ENCODE data around the gene MMP24OS.

MMP24OS gene

GRCh38 chr20:35291654-35292503, 14.0 kb upstream of the MMP24OS start, which contains the start of gene FAM83C:
FAM83C (minus strand) TSS chr20:35292425; CDS start chr20:35292304, 121 bp downstream.
- no peaks in the 10 kb centered on the region for H3K27me3 ChIP-seq (replicated peaks; ENCODE audit: control insufficient read depth, insufficient read depth, low read length, poor library complexity, severe bottlenecking)
- no peak within 1 kb of the TSS for H3K4me3 ChIP-seq (ENCODE audit: insufficient read depth, low read depth, low read length, poor library complexity, severe bottlenecking)
- H3K9me3 ChIP-seq (ENCODE audit: control insufficient read depth, low read length): no peaks in the 10 kb centered on the region
- no peak for DNase-seq
- H3K36me3 ChIP-seq (ENCODE audit: control insufficient read depth, insufficient read depth, low read length): no peaks in the 10 kb centered on the region
- no peak within 1 kb of the TSS for H3K27ac ChIP-seq (ENCODE audit: insufficient read depth, low read length, poor library complexity, severe bottlenecking)
- no peaks in the 10 kb centered on the region for H3K4me1 ChIP-seq (ENCODE audit: control insufficient read depth, insufficient read depth, low read length, poor library complexity, severe bottlenecking)

DNA sequence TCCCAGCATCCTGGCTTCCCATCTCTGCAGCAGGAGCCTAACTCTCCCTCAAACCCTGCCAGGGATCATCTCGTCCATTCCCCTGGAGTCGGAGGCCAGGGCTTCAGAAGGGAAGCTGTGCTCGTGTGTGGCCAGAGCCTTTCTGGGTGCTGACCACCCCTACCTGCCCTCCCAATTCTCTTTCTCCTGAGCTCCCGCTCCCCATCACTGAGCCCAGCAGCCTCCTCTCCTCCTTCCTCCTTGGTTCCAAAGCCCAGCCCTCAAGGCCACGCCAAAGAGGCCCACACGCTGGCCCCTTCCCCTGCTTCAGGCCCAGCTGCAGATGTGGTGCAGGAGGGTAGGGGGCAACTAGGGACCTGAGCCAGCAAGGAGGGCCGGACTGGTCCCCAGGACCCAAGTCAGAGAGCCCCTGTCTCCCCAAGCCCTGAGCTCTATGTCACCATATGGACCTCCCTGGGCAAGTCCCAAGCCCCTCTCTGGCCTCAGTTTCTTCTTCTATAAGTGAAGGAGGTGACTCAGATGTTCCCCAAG, 13.0 kb upstream of the MMP24OS start:
- H3K36me3 ChIP-seq (ENCODE audit: control insufficient read depth, insufficient read depth, low read length): no peaks in the 10 kb centered on the region
- H3K27me3 ChIP-seq (replicated peaks; ENCODE audit: control insufficient read depth, insufficient read depth, low read length, poor library complexity, severe bottlenecking): no peaks in the 10 kb centered on the region
- DNase-seq: no peak
- no peak overlapping the region for H3K27ac ChIP-seq (ENCODE audit: insufficient read depth, low read length, poor library complexity, severe bottlenecking)
- H3K4me3 ChIP-seq (ENCODE audit: insufficient read depth, low read depth, low read length, poor library complexity, severe bottlenecking): no peak overlapping the region
- no peaks in the 10 kb centered on the region for H3K4me1 ChIP-seq (ENCODE audit: control insufficient read depth, insufficient read depth, low read length, poor library complexity, severe bottlenecking)
- no peaks in the 10 kb centered on the region for H3K9me3 ChIP-seq (ENCODE audit: control insufficient read depth, low read length)

DNA sequence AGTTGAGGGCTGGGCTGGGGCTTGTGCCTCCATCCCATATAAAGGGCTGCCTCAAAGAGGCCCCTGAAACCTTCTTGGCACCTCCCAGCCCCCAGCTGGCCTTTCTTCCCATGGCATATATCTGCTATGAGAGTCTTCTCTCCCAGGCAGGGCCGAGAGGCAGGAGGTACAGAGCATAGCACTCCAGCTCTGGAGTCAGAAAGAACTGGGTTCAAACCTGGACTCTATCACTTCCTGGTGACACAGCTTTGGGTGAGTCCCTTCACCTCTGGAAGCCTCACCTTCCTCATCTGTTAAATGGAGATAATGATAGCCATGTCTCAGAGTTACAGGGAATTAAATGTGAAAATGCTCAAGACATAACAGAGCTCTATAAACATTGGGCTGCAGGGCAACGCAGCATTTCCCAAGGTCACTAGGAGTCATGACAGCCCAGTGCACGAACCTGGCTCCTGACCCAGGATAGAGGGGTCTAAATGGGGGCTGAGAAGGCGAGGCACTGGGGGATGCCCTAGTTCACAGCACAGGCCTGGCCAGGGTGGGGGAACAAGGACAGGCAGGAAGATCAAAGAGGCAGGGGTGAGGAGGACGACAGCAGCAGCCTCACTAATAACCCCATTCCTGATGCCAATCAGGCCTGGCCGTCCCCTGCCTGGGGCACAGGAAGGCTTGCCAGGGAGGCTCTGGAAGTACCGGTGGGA, 12.4 kb upstream of the MMP24OS start:
- Histone ChIP-seq H3K4me3 (ENCODE audit: insufficient read depth, low read depth, low read length, poor library complexity, severe bottlenecking) (no peak overlapping the region), H3K27me3 (replicated peaks; ENCODE audit: control insufficient read depth, insufficient read depth, low read length, poor library complexity, severe bottlenecking) (no peaks in the 10 kb centered on the region), H3K27ac (ENCODE audit: insufficient read depth, low read length, poor library complexity, severe bottlenecking) (no peak overlapping the region), H3K36me3 (ENCODE audit: control insufficient read depth, insufficient read depth, low read length) (no peaks in the 10 kb centered on the region), H3K4me1 (ENCODE audit: control insufficient read depth, insufficient read depth, low read length, poor library complexity, severe bottlenecking) (no peaks in the 10 kb centered on the region), H3K9me3 (ENCODE audit: control insufficient read depth, low read length) (no peaks in the 10 kb centered on the region)
- DNase-seq: no peak

DNA sequence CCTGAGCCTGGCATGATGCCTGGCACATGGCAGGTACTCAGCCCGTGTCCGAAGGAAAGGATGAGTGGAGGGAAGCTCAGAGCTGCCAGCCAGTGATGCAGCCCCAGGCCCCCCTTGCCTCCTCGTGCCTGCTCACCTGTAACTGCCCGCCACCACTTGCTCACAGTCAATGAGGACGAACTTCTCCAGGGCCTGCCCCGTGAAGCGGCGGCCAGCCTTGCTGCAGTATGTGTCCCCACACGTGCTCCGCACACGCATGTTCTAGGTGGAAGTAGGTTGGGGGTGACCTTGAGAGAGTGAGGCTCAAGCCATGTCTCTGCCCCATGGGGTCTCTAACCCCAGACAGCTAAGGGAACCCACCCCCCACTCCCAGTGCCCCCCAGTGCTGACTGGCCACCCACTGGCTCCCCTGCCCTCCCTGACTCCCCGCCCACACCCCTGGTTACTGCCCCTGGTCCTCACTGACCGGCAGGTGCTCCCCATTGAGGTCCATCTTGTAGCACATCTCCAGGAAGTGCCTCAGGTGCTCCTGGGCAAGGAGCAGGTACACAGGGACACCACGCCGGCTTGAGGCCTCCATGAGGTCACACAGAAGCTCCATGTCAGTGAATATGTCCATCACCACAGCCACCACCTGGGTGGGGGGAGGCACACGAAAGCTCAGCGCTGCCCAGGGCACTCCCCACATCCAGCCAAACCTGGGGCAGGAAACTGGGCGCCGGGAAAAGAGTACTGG, 10.6 kb upstream of the MMP24OS start:
- no peaks in the 10 kb centered on the region for H3K9me3 ChIP-seq (ENCODE audit: control insufficient read depth, low read length)
- H3K27me3 ChIP-seq (replicated peaks; ENCODE audit: control insufficient read depth, insufficient read depth, low read length, poor library complexity, severe bottlenecking): no peaks in the 10 kb centered on the region
- H3K36me3 ChIP-seq (ENCODE audit: control insufficient read depth, insufficient read depth, low read length): no peaks in the 10 kb centered on the region
- DNase-seq: no peak
- H3K27ac ChIP-seq (ENCODE audit: insufficient read depth, low read length, poor library complexity, severe bottlenecking): no peak overlapping the region
- peaks cover 5% of the 10 kb centered on the region for H3K4me1 ChIP-seq (ENCODE audit: control insufficient read depth, insufficient read depth, low read length, poor library complexity, severe bottlenecking)
- no peak overlapping the region for H3K4me3 ChIP-seq (ENCODE audit: insufficient read depth, low read depth, low read length, poor library complexity, severe bottlenecking)

DNA sequence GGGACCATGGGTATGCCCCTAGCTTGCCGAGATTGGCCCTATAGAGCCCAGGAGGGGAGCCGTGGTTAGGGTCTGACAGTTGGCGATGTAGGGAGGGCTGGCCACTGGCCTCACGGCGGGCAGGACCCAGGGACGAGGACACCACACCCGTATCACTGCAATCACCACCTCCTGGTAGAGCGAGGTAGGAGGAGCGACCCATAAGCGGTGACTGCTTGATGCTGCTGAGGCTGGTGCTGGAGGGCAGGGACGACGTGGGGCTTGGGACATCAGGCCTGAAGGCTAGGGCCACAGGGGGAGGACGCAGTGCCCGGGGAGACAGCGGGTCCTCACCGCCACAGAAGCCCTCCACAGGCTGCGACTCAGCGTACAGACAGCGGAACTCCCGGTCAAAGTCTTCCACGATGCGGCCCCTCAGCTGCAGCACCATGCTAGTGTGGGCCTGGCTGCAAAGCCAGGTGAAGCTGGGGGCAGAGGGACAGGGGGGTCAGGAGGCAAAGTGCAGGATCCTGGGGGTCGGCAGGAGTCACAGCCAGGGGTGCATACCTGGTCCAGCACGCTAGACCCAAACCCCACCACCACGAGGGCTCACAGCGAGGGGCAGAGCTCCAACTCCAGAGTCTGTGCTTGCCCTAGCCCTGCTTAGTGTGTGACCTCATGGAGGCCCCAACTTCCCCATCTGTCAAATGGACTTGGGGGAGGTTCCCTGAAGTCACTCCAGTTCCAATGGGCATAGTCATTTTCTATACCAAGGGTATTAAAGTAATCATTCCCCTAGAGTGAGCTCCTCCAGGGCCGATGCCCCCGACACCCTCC, 9.8 kb upstream of the MMP24OS start:
- peaks cover 7% of the 10 kb centered on the region for H3K4me1 ChIP-seq (ENCODE audit: control insufficient read depth, insufficient read depth, low read length, poor library complexity, severe bottlenecking)
- no peaks in the 10 kb centered on the region for H3K9me3 ChIP-seq (ENCODE audit: control insufficient read depth, low read length)
- H3K27ac ChIP-seq (ENCODE audit: insufficient read depth, low read length, poor library complexity, severe bottlenecking): no peak overlapping the region
- H3K27me3 ChIP-seq (replicated peaks; ENCODE audit: control insufficient read depth, insufficient read depth, low read length, poor library complexity, severe bottlenecking): no peaks in the 10 kb centered on the region
- H3K36me3 ChIP-seq (ENCODE audit: control insufficient read depth, insufficient read depth, low read length): no peaks in the 10 kb centered on the region
- H3K4me3 ChIP-seq (ENCODE audit: insufficient read depth, low read depth, low read length, poor library complexity, severe bottlenecking): no peak overlapping the region
- no peak for DNase-seq

DNA sequence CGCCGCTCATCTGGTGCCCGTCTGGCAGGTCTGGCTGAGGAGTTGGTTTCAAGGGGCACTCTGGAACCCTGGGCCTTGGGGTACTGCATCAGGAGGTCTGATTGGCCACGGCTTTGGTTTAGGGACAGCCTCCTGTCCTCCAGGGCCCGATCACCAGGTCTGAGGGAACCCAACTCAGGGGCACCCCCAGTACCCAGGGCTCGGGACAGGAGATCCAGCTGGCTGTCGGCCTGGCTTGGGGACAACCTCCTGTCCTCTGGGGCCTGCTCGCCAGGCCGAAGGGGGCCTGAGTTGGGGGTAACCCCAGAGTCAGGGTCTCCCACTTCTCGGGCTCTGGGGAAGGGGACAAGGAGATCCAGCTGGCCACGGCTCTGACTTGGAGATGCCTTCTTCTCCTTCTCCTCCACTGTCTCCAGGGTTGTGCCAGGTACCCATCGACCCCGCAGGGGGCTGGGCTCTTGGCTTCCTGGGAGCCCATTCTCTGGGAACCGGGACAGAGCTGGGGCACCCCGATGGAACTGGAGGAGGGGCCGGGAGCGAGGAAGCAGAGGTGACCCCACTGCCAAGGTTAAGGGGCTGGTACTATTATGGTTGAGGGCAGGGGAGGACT, 9.1 kb upstream of the MMP24OS start:
- H3K9me3 ChIP-seq (ENCODE audit: control insufficient read depth, low read length): no peaks in the 10 kb centered on the region
- peaks cover 7% of the 10 kb centered on the region for H3K4me1 ChIP-seq (ENCODE audit: control insufficient read depth, insufficient read depth, low read length, poor library complexity, severe bottlenecking)
- no peaks in the 10 kb centered on the region for H3K36me3 ChIP-seq (ENCODE audit: control insufficient read depth, insufficient read depth, low read length)
- no peaks in the 10 kb centered on the region for H3K27me3 ChIP-seq (replicated peaks; ENCODE audit: control insufficient read depth, insufficient read depth, low read length, poor library complexity, severe bottlenecking)
- no peak for DNase-seq
- no peak overlapping the region for H3K27ac ChIP-seq (ENCODE audit: insufficient read depth, low read length, poor library complexity, severe bottlenecking)
- H3K4me3 ChIP-seq (ENCODE audit: insufficient read depth, low read depth, low read length, poor library complexity, severe bottlenecking): no peak overlapping the region

DNA sequence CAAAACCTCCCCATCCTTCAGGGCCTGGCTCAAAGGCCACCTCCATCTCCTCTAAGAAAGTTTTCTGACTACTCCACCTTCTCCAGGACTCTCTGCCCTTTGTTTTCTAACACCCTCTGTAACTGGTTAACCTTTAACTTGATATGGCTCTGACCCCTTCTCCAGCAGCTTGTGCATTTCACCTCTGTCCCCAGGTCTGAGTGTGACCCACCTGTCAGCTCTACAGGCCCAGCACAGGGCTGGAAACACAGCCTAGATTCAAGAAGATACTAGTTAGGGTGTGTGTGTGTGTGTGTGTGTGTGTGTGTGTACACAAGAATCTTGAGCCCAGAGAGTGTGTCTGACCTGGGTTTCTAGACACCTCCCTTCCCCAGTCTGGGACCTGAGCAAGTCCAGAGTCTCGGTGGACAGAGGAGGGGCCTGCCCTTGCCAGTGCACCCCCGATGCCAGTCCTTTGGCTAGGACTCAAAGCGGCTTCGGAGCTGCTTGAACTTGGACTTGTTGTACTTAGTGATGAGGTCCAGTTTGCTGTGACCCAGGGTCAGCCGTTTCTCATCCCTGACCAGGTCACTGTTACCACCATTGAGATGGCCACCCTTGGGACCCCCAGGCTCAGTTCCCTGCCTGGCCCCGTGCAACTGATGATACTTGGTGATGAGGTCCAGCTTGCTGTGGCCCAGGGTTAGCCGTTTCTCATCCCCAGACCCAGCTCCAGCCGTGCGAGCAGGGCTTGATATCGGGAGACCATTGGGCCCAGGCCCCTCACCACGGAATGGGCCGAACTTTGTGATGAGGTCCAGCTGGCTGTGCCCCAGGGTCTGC, 8.4 kb upstream of the MMP24OS start:
- Histone ChIP-seq H3K27me3 (replicated peaks; ENCODE audit: control insufficient read depth, insufficient read depth, low read length, poor library complexity, severe bottlenecking) (no peaks in the 10 kb centered on the region), H3K9me3 (ENCODE audit: control insufficient read depth, low read length) (no peaks in the 10 kb centered on the region), H3K36me3 (ENCODE audit: control insufficient read depth, insufficient read depth, low read length) (no peaks in the 10 kb centered on the region), H3K4me1 (ENCODE audit: control insufficient read depth, insufficient read depth, low read length, poor library complexity, severe bottlenecking) (peaks cover 7% of the 10 kb centered on the region), H3K27ac (ENCODE audit: insufficient read depth, low read length, poor library complexity, severe bottlenecking) (no peak overlapping the region), H3K4me3 (ENCODE audit: insufficient read depth, low read depth, low read length, poor library complexity, severe bottlenecking) (no peak overlapping the region)
- DNase-seq: no peak

DNA sequence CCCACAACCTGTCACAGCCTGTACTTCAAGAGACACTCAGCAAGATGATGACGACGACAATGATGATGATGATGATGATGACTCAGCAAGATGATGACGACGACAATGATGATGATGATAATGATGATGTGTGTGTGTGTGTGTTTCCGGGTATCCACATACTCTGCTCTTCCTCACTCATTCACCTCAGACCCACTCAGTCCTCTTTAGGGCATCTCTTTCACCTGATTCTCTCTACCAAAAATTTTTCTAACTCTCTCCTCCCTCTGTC, 7.8 kb upstream of the MMP24OS start:
- Histone ChIP-seq H3K27me3 (replicated peaks; ENCODE audit: control insufficient read depth, insufficient read depth, low read length, poor library complexity, severe bottlenecking) (no peaks in the 10 kb centered on the region), H3K4me3 (ENCODE audit: insufficient read depth, low read depth, low read length, poor library complexity, severe bottlenecking) (no peak overlapping the region), H3K4me1 (ENCODE audit: control insufficient read depth, insufficient read depth, low read length, poor library complexity, severe bottlenecking) (peaks cover 7% of the 10 kb centered on the region), H3K36me3 (ENCODE audit: control insufficient read depth, insufficient read depth, low read length) (no peaks in the 10 kb centered on the region), H3K27ac (ENCODE audit: insufficient read depth, low read length, poor library complexity, severe bottlenecking) (no peak overlapping the region), H3K9me3 (ENCODE audit: control insufficient read depth, low read length) (no peaks in the 10 kb centered on the region)
- DNase-seq: no peak
